Endothelial cell (in vitro differentiated cells): ENCODE results near the gene DNM1. TPM values are rescaled to one million over a fixed set of nuclear protein-coding genes. Genes with fewer than 3 reads are reported as not detected.
A peak's percentile ranks its signal among the peaks of the same experiment; 100 is the strongest.

Experiments
- DNase-seq: peaks from one replicate; pipeline ENCODE4 v3.0.0; 2021; ENCODE audit warnings: low spot score
- H3K27ac Mint-ChIP-seq: one replicate; pipeline ENCODE4 v1.8.0; 2021; ENCODE audit warnings: mixed read lengths, inconsistent platforms; ENCODE audit not compliant: unreplicated experiment
- H3K27me3 Mint-ChIP-seq: one replicate; pipeline ENCODE4 v1.8.0; 2021; ENCODE audit warnings: mild to moderate bottlenecking, moderate library complexity, mixed read lengths, inconsistent platforms; ENCODE audit not compliant: unreplicated experiment
- H3K36me3 Mint-ChIP-seq: one replicate; pipeline ENCODE4 v1.8.0; 2021; ENCODE audit warnings: mild to moderate bottlenecking, low read depth, mixed read lengths, inconsistent platforms; ENCODE audit not compliant: unreplicated experiment
- H3K4me1 Mint-ChIP-seq: one replicate; pipeline ENCODE4 v1.8.0; 2021; ENCODE audit warnings: mild to moderate bottlenecking, mixed read lengths, inconsistent platforms; ENCODE audit not compliant: unreplicated experiment
- H3K4me3 Mint-ChIP-seq: one replicate; pipeline ENCODE4 v1.8.0; 2021; ENCODE audit warnings: mild to moderate bottlenecking, mixed read lengths, inconsistent platforms; ENCODE audit not compliant: unreplicated experiment
- H3K9me3 Mint-ChIP-seq: one replicate; pipeline ENCODE4 v1.8.0; 2021; ENCODE audit warnings: mixed read lengths, inconsistent platforms; ENCODE audit not compliant: unreplicated experiment
- total RNA-seq: library from RNA; stranded (reverse); fragmentation: NEBNext Ultra II Directional; extraction: Animal tissue kit (Norgen Biotek cat#: 25700); gene quantifications from one replicate; pipeline ENCODE4 v1.2.1, GENCODE V29; 2021; ENCODE audit not compliant: unreplicated experiment
- TF ChIP-seq, protein P1 (sequence below): fragments of 200-600 bp; sonication (generic); IDR thresholded peaks from one replicate; pipeline ENCODE4 v1.5.0; 2021; ENCODE audit warnings: antibody characterized with exemption; ENCODE audit not compliant: unreplicated experiment

The DNM1 gene
- total RNA-seq, 1 donor from 2014 or later: 8.0 TPM

DNA sequence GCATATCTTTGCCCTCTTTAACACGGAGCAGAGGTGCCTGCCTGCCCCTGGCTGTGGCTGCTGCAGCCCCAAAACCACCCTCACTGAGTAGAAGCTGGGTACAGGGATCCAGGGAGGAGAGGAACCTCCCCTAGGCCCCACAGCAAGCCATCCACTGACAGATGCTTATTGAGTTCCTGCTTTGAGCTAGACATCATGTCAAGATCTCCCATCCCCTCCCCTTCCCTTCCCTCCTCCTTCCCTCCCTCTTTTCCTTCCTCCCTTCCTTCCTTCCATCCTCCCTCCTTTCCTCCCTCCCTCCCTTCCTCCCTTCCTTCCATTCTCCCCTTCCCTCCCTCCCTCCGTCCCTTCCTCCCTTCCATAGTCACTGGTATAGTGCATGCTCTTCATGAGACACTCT is 43.3 kb downstream of the DNM1 start:
- Mint-ChIP-seq H3K4me3 (no peak overlapping the region), H3K9me3 (no peaks in the 10 kb centered on the region), H3K27me3 (peaks cover 10% of the 10 kb centered on the region), H3K27ac (no peak overlapping the region), H3K36me3 (peaks cover 4% of the 10 kb centered on the region), H3K4me1 (peaks cover 19% of the 10 kb centered on the region)
- DNase-seq: no peak
- TF ChIP-seq, protein P1, sequence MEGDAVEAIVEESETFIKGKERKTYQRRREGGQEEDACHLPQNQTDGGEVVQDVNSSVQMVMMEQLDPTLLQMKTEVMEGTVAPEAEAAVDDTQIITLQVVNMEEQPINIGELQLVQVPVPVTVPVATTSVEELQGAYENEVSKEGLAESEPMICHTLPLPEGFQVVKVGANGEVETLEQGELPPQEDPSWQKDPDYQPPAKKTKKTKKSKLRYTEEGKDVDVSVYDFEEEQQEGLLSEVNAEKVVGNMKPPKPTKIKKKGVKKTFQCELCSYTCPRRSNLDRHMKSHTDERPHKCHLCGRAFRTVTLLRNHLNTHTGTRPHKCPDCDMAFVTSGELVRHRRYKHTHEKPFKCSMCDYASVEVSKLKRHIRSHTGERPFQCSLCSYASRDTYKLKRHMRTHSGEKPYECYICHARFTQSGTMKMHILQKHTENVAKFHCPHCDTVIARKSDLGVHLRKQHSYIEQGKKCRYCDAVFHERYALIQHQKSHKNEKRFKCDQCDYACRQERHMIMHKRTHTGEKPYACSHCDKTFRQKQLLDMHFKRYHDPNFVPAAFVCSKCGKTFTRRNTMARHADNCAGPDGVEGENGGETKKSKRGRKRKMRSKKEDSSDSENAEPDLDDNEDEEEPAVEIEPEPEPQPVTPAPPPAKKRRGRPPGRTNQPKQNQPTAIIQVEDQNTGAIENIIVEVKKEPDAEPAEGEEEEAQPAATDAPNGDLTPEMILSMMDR: no peak

DNA sequence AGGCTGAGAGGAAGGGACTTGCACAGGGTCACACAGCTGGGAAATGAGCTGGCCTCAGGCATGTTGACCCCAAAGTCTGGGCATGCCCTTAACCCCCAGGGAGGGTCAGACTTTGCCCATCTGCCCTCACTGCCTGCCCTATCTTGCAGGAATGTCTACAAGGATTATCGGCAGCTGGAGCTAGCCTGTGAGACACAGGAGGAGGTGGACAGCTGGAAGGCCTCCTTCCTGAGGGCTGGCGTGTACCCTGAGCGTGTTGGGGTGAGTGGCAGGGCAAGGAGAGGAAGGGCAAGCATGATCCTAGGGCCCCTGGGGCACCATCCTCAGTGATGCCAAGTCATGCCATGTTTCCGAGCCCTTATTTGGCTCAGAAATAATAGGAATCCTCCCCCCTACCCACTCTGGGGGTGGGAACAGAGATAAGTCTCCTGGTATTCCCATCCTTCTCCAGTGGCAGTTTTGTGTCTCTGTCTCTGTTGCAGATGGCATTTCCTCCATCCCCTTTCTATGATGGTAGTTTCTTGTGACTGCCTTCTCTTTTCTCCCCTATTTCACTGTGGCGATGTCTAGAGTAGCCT is 44.1 kb downstream of the DNM1 start:
- TF ChIP-seq, protein P1: no peak
- Mint-ChIP-seq H3K27ac (no peak overlapping the region), H3K36me3 (peaks cover 7% of the 10 kb centered on the region), H3K27me3 (peaks cover 13% of the 10 kb centered on the region), H3K4me1 (peaks cover 28% of the 10 kb centered on the region), H3K4me3 (no peak overlapping the region), H3K9me3 (no peaks in the 10 kb centered on the region)
- DNase-seq: no peak

DNA sequence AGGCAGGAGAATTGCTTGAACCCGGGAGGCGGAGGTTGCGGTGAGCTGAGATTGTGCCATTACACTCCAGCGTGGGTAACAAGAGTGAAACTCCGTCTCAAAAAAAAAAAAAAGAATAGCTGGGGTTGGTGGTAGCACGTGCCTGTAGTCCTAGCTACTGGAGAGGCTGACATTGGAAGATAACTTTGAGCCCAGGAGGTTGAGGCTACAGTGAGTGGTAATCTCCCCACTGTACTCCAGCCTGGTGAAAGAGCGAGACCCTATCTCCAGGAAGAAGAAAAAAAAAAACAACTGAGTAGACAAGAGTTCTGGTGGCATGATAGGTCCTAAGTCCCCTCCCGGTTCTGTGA is 46.4 kb downstream of the DNM1 start:
- Mint-ChIP-seq H3K4me1 (peaks cover 24% of the 10 kb centered on the region), H3K27ac (no peak overlapping the region), H3K27me3 (peaks cover 13% of the 10 kb centered on the region), H3K9me3 (no peaks in the 10 kb centered on the region), H3K36me3 (peaks cover 9% of the 10 kb centered on the region), H3K4me3 (peak overlapping the region; percentile 83)
- TF ChIP-seq, protein P1: no peak
- no peak for DNase-seq

DNA sequence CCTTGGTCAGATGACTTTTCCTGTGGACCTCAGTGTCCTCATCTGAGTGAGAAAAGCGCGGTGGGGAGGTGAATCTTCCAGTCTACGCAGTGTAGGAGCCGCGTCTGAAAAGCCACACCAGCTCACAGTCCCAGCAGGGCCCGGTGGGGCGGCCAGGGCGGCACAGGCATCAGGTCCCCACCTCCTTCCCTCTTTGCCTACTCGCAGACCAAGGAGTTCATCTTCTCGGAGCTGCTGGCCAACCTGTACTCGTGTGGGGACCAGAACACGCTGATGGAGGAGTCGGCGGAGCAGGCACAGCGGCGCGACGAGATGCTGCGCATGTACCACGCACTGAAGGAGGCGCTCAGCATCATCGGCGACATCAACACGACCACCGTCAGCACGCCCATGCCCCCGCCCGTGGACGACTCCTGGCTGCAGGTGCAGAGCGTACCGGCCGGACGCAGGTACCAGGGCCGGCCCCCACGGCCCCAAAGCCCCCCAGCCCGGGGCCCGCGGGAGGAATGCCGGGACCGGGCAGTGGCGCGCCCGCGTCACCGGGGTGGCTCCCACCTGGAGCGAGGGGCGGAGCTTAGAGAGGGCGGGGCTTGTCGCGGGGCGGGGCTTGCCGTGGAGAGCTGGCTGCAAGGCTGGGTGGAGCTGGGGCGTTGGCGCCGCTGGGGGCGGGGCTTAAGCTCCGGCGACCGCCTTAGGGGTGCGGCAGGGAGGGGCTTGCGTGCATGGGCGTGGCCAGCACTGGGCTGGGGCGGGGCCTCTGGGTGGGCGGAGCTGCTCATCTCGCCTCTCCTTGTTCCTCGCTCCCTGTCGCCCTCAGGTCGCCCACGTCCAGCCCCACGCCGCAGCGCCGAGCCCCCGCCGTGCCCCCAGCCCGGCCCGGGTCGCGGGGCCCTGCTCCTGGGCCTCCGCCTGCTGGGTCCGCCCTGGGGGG is 47.0 kb downstream of the DNM1 start:
- Mint-ChIP-seq H3K27ac (no peak overlapping the region), H3K36me3 (peaks cover 13% of the 10 kb centered on the region), H3K9me3 (no peaks in the 10 kb centered on the region), H3K4me1 (peaks cover 24% of the 10 kb centered on the region), H3K4me3 (peak overlapping the region; percentile 83), H3K27me3 (peaks cover 15% of the 10 kb centered on the region)
- TF ChIP-seq, protein P1: no peak
- peak; percentile 96 for DNase-seq
